ENCODE measurements around the gene STRIP1. TPM values are rescaled to one million over a fixed set of nuclear protein-coding genes. Genes with fewer than 3 reads are reported as not detected.
A peak's percentile ranks its signal among the peaks of the same experiment; 100 is the strongest.

STRIP1 gene
- total RNA-seq, 1 donor from 2014 or later, result 40.8 TPM

DNA sequence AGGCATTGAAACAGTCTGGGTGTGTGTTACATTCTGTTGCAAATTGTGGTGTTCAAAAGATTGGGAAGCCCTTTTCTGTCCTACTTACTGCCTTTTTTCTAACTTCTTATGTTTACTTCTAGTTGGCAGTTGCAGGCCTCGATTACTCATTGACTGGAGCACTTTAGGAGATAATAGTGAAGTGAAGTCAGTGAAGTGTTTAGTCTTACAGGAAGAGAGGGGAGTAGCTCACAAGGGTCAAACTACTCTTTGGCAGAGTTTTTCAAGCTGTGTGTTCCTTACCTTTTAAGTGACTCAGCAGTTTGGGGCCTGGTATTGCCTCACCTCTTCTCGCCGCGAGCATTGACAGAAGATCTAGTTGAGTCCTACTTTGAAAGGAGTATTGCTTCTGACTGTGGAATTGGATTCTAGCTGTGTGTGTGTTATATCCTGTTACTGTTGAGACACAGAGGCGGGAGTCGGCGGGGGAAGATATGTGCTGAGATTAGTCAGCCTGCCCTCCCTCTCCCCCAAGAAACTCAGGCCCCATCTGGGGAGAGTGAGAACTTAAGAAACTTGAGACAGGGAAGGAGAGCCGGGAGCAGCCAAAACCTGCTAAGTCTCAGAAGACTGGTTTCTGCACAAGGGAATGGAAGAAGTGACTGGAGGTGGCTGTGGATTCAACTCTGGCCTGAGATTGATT lies 30.5 kb upstream of the STRIP1 start:
- H3K27ac ChIP-seq, result peak overlapping the region; percentile 69
- no peaks in the 10 kb centered on the region for H3K9me3 ChIP-seq
- DNase-seq (ENCODE audit: extremely low spot score in 2 of 2), result peak in 1 of 2 donors; percentile 98
- peak overlapping the region; percentile 8 to 23 for H3K4me3 ChIP-seq
- TF ChIP-seq POLR2A (IDR thresholded peaks at IDR 0.05) (peak in 1 of 2 donors; percentile 16), POLR2AphosphoS5 (IDR thresholded peaks at IDR 0.05; ENCODE audit: insufficient read depth in 1 of 2, low read depth in 1 of 2) (peak; percentile 43 to 68)
- TF ChIP-seq, protein P1, sequence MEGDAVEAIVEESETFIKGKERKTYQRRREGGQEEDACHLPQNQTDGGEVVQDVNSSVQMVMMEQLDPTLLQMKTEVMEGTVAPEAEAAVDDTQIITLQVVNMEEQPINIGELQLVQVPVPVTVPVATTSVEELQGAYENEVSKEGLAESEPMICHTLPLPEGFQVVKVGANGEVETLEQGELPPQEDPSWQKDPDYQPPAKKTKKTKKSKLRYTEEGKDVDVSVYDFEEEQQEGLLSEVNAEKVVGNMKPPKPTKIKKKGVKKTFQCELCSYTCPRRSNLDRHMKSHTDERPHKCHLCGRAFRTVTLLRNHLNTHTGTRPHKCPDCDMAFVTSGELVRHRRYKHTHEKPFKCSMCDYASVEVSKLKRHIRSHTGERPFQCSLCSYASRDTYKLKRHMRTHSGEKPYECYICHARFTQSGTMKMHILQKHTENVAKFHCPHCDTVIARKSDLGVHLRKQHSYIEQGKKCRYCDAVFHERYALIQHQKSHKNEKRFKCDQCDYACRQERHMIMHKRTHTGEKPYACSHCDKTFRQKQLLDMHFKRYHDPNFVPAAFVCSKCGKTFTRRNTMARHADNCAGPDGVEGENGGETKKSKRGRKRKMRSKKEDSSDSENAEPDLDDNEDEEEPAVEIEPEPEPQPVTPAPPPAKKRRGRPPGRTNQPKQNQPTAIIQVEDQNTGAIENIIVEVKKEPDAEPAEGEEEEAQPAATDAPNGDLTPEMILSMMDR (IDR thresholded peaks at IDR 0.05), result no peak
- intact Hi-C loops (cut with DNase I), result no loop called here
- H3K4me1 ChIP-seq, result peaks cover 60% of the 10 kb centered on the region
- H3K36me3 ChIP-seq, result peaks cover 0 to under 1% of the 10 kb centered on the region in 2 donors
- no peaks in the 10 kb centered on the region for H3K27me3 ChIP-seq

DNA sequence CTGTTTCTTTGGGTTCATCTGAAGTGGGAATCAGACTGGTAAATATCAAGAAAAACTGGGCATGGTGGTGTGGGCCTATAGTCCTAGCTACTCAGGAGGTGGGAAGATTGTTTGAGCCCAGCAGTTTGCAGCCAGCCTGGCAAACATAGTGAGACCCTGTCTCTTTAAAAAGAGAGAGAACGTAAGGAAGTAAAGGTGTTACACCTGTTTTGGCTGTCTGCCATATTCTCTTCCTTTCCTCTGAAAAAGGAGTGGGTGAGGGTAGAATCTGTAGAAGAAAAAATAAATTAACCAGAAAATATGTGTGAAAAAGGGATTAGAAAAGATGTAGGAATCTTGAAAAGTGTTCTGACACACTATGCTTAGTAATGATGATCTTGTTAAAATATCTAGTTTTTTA lies 29.8 kb upstream of the STRIP1 start:
- DNase-seq (ENCODE audit: extremely low spot score in 2 of 2), result no peak
- H3K4me1 ChIP-seq, result peaks cover 58% of the 10 kb centered on the region
- no peaks in the 10 kb centered on the region for H3K9me3 ChIP-seq
- H3K36me3 ChIP-seq, result peaks cover 0 to 7% of the 10 kb centered on the region in 2 donors
- intact Hi-C loops (cut with DNase I), result no loop called here
- H3K27ac ChIP-seq, result peak overlapping the region; percentile 69
- TF ChIP-seq POLR2A (IDR thresholded peaks at IDR 0.05) (no peak), POLR2AphosphoS5 (IDR thresholded peaks at IDR 0.05; ENCODE audit: insufficient read depth in 1 of 2, low read depth in 1 of 2) (no peak)
- TF ChIP-seq, protein P1 (IDR thresholded peaks at IDR 0.05), result no peak
- H3K27me3 ChIP-seq, result no peaks in the 10 kb centered on the region
- peak overlapping the region in 1 of 2 donors; percentile 23 for H3K4me3 ChIP-seq

DNA sequence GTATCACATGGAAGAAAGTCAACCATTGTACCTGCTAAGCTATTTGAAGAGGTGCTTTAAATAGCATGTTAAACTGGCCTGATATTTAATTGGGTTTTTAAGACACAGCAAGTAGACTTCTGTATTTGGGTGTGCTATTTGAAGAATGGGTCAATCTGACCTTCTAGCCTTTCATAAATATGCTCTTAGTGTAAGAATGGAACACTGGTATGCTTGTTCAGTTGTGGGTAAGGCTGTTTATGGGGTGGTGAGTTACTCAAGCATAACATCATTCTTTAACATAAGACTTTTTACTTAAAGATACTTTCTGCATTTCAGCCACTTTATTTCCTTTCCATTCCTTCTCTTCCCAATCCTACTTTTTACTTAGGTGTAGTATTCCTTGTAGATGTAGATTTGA lies 28.5 kb upstream of the STRIP1 start:
- no peak overlapping the region for H3K4me3 ChIP-seq
- TF ChIP-seq POLR2AphosphoS5 (IDR thresholded peaks at IDR 0.05; ENCODE audit: insufficient read depth in 1 of 2, low read depth in 1 of 2) (no peak), POLR2A (IDR thresholded peaks at IDR 0.05) (no peak)
- TF ChIP-seq, protein P1 (IDR thresholded peaks at IDR 0.05), result no peak
- H3K36me3 ChIP-seq, result peaks cover 0 to 14% of the 10 kb centered on the region in 2 donors
- H3K9me3 ChIP-seq, result no peaks in the 10 kb centered on the region
- H3K27me3 ChIP-seq, result no peaks in the 10 kb centered on the region
- intact Hi-C loops (cut with DNase I), result no loop called here
- no peak for DNase-seq (ENCODE audit: extremely low spot score in 2 of 2)
- peaks cover 58% of the 10 kb centered on the region for H3K4me1 ChIP-seq
- no peak overlapping the region for H3K27ac ChIP-seq

DNA sequence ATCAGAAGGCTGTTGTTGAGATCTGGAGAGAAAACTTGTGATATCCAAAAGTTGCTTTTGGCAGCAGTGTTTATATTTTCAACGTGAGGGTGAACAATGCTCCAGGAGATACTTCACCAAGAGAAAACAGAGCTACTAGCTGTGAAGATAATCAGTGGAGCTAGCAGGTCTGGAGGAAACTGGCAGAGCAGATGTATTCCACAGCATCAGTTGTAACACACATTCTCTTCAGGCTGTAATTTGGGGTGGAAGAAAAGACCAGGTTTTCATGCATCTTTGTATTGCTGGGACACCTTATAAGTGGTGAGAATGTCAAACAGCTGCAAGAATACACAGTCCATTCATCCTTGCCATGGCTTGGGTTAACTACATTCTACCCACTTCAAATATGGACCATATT lies 27.9 kb upstream of the STRIP1 start:
- Histone ChIP-seq H3K9me3 (no peaks in the 10 kb centered on the region), H3K27me3 (no peaks in the 10 kb centered on the region), H3K27ac (no peak overlapping the region), H3K4me3 (no peak overlapping the region), H3K36me3 (peaks cover 0 to 19% of the 10 kb centered on the region in 2 donors), H3K4me1 (peaks cover 58% of the 10 kb centered on the region)
- intact Hi-C loops (cut with DNase I), result no loop called here
- TF ChIP-seq POLR2AphosphoS5 (IDR thresholded peaks at IDR 0.05; ENCODE audit: insufficient read depth in 1 of 2, low read depth in 1 of 2) (no peak), POLR2A (IDR thresholded peaks at IDR 0.05) (no peak)
- TF ChIP-seq, protein P1 (IDR thresholded peaks at IDR 0.05), result no peak
- DNase-seq (ENCODE audit: extremely low spot score in 2 of 2), result no peak

All from vagina (tissue), 2 donors.